ENCODE data around the gene PPP2CA.
"Not testable (repeated sequence)": the region's sequence is repeated elsewhere in the genome, so short reads cannot be mapped to it uniquely, and the experiment has no call there.

Gene PPP2CA

GRCh38 chr5:134189031-134189430 lies 36.8 kb downstream of the PPP2CA start:
- DNase-seq (ENCODE audit: low spot score): no peak

GRCh38 chr5:134188092-134188491 lies 37.8 kb downstream of the PPP2CA start:
- DNase-seq (ENCODE audit: low spot score): no peak

- DNase-seq (ENCODE audit: low spot score): peak; percentile 69
Observed at GRCh38 chr5:134184155-134185135, 41.4 kb downstream of the PPP2CA start.

GRCh38 chr5:134183481-134183880 lies 42.4 kb downstream of the PPP2CA start:
- DNase-seq (ENCODE audit: low spot score): no peak

GRCh38 chr5:134178096-134178419 lies 47.8 kb downstream of the PPP2CA start:
- no peak for DNase-seq (ENCODE audit: low spot score)

GRCh38 chr5:134177369-134178095 lies 48.3 kb downstream of the PPP2CA start:
- peak; percentile 96 for DNase-seq (ENCODE audit: low spot score)

- peak; percentile 92 for DNase-seq (ENCODE audit: low spot score)
Observed at GRCh38 chr5:134176511-134177368, 49.1 kb downstream of the PPP2CA start, which contains the start of gene SKP1. SKP1 (minus strand) TSS chr5:134176950; CDS start chr5:134174022, 2,928 bp downstream.

- DNase-seq (ENCODE audit: low spot score): peak; percentile 72
Observed at GRCh38 chr5:134175921-134176510, 49.9 kb downstream of the PPP2CA start.

GRCh38 chr5:134174841-134175839 lies 50.7 kb downstream of the PPP2CA start:
- peak; percentile 68 for DNase-seq (ENCODE audit: low spot score)

GRCh38 chr5:134171972-134172371 lies 53.9 kb downstream of the PPP2CA start:
- no peak for DNase-seq (ENCODE audit: low spot score)

- no peak for DNase-seq (ENCODE audit: low spot score)
Observed at GRCh38 chr5:134162592-134162991, 63.3 kb downstream of the PPP2CA start.

GRCh38 chr5:134161513-134162395 lies 64.1 kb downstream of the PPP2CA start:
- DNase-seq (ENCODE audit: low spot score): no peak

- no peak for DNase-seq (ENCODE audit: low spot score)
Observed at GRCh38 chr5:134153657-134154056, 72.2 kb downstream of the PPP2CA start.

GRCh38 chr5:134153241-134153640 lies 72.6 kb downstream of the PPP2CA start:
- no peak for DNase-seq (ENCODE audit: low spot score)

GRCh38 chr5:134152173-134152832 lies 73.6 kb downstream of the PPP2CA start:
- DNase-seq (ENCODE audit: low spot score): not testable (repeated sequence)

- DNase-seq (ENCODE audit: low spot score): no peak
Observed at GRCh38 chr5:134151723-134152122, 74.2 kb downstream of the PPP2CA start.

- peak; percentile 65 for DNase-seq (ENCODE audit: low spot score)
Observed at GRCh38 chr5:134149571-134150303, 76.1 kb downstream of the PPP2CA start.

GRCh38 chr5:134148986-134149539 lies 76.8 kb downstream of the PPP2CA start:
- no peak for DNase-seq (ENCODE audit: low spot score)

Measured in SW480 (cell line).